ENCODE data around the gene ZFAND5. TPM values are rescaled to one million over a fixed set of nuclear protein-coding genes. Genes with fewer than 3 reads are reported as not detected.

The ZFAND5 gene
- total RNA-seq, 4 donors from 2014 or later, result 165 to 229 (median 211) TPM

Other genes with a start within 250 kb of the ZFAND5 start
- gene GDA, start 215.8 kb downstream of the ZFAND5 start, total RNA-seq, result under 1 TPM in 1 of 4 donors, not detected in 3; 0.78 TPM
- under 1 TPM in 2 of 4 donors, not detected in 2; 0.11 to 0.13 TPM for gene TMC1, start 156.4 kb upstream of the ZFAND5 start, total RNA-seq

Data from thyroid gland (tissue), 4 donors.